ENCODE measurements around the gene NCK2.

NCK2 gene

GRCh38 chr2:105924932-105925331 lies 180.2 kb downstream of the NCK2 start:
- DNase-seq (ENCODE audit: low read depth in 2 of 2) = no peak

DNA sequence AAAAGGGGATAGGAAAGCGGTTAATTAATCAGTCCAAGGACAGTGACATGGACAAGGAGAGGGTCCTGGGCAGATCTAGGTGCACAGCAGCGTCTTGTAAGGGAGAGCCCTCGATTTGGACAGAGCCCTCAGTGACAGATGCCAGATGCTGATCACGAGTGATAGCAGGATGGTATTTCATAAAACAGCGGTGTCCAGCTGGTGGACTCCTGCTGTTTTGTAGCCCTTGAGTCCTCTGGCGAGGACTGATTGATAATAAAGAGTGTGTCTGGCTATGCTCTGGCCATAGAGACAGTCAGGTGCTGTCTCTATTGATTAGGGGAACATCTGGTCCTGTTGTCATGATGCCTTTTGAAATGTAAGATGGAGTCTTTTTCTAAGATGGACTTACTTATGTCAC lies 180.7 kb downstream of the NCK2 start:
- no peak for DNase-seq (ENCODE audit: low read depth in 2 of 2)

- DNase-seq (ENCODE audit: low read depth in 2 of 2) = no peak
Measured at GRCh38 chr2:105926960-105927678, 182.4 kb downstream of the NCK2 start.

GRCh38 chr2:105928086-105928485 lies 183.4 kb downstream of the NCK2 start:
- no peak for DNase-seq (ENCODE audit: low read depth in 2 of 2)

GRCh38 chr2:105928563-105928962 lies 183.9 kb downstream of the NCK2 start:
- DNase-seq (ENCODE audit: low read depth in 2 of 2) = no peak

DNA sequence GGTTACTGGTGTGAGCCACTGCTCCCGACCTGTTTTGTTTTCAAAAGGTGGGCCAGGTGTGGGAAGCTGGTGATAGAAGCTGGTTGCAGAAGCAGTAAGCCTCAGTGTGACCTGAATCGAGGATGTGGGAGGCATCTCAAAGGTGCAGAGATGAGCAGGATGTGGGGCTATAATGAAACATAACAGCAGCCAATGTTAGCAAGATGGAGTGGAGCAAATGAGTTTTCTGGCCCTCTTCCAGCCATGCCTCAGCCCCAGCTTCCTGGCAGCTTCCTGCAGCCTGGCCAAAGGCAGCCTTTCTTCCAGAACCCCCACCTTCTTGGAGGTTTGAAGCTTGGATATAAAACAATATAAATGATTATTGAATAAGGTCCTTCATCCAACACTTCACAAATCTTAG lies 184.8 kb downstream of the NCK2 start:
- no peak for DNase-seq (ENCODE audit: low read depth in 2 of 2)

- no peak for DNase-seq (ENCODE audit: low read depth in 2 of 2)
Measured at GRCh38 chr2:105932582-105932981, 187.9 kb downstream of the NCK2 start.

DNA sequence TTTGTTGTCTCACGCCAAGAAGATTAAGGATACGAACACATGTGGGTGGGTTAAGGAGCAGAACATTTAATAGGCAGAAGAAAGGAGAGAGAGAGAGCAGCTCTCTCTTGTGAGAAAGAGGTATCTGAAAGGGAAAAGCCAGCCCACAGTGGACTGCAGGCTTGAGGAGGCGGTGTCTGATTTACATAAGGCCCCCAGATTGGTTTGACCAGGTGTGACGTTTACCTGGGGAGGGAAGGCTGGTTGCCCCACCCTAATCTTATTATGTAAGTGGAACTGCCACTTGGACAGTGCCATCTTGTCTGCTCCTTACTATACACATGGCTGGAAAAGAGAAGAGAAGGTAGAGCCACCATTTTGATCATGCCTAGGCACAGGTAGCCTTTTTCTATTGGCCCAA lies 189.2 kb downstream of the NCK2 start:
- DNase-seq (ENCODE audit: low read depth in 2 of 2) = no peak

DNA sequence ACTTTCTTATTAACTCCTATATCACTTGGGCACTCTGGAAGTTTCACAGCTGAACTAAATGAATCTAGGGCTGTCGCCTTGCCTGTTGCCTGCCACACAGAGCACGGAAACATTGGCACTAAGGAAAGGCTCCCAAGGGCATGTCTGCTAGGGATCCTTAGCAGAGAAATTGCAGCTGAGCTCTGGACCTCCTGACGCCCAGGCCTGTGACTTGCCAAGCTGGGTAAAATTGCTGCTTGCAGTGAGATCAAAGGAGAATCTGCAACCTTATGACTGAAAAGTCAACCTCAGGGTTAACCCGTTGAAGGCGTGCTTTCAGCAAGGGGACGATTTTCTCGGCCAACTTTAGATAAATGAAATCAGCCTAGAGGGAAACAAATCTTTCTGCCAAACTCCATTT lies 189.8 kb downstream of the NCK2 start:
- DNase-seq (ENCODE audit: low read depth in 2 of 2) = no peak

GRCh38 chr2:105935063-105935462 lies 190.4 kb downstream of the NCK2 start:
- DNase-seq (ENCODE audit: low read depth in 2 of 2) = no peak

- DNase-seq (ENCODE audit: low read depth in 2 of 2) = no peak
Measured at GRCh38 chr2:105936954-105937353, 192.2 kb downstream of the NCK2 start.

GRCh38 chr2:105937498-105938097 lies 192.9 kb downstream of the NCK2 start:
- no peak for DNase-seq (ENCODE audit: low read depth in 2 of 2)
